HG03159 (cell line): ENCODE results near the gene KIF26B.
"Not testable (repeated sequence)": the region's sequence is repeated elsewhere in the genome, so short reads cannot be mapped to it uniquely, and the experiment has no call there.

ENCODE experiments used
- ATAC-seq: cut with Tn5 transposase; IDR thresholded peaks from one replicate; pipeline ENCODE4 v1.9.1; 2021; ENCODE audit warnings: mild to moderate bottlenecking, moderate library complexity; ENCODE audit not compliant: unreplicated experiment

Gene KIF26B

GRCh38 chr1:245345191-245345884, 190.6 kb downstream of the KIF26B start:
- ATAC-seq, result no peak

GRCh38 chr1:245348626-245349025, 193.8 kb downstream of the KIF26B start:
- no peak for ATAC-seq

GRCh38 chr1:245353411-245353810, 198.6 kb downstream of the KIF26B start:
- ATAC-seq, result no peak

- no peak for ATAC-seq
Measured at GRCh38 chr1:245353915-245354775, 199.4 kb downstream of the KIF26B start.

GRCh38 chr1:245355851-245356630, 201.3 kb downstream of the KIF26B start:
- not testable (repeated sequence) for ATAC-seq

GRCh38 chr1:245356891-245357585, 202.3 kb downstream of the KIF26B start:
- no peak for ATAC-seq

- ATAC-seq, result not testable (repeated sequence)
Measured at GRCh38 chr1:245359101-245359680, 204.4 kb downstream of the KIF26B start.

- no peak for ATAC-seq
Measured at GRCh38 chr1:245361065-245361464, 206.3 kb downstream of the KIF26B start.

- no peak for ATAC-seq
Measured at GRCh38 chr1:245361951-245362350, 207.2 kb downstream of the KIF26B start.

GRCh38 chr1:245363461-245364200, 208.8 kb downstream of the KIF26B start:
- ATAC-seq, result no peak

- no peak for ATAC-seq
Measured at GRCh38 chr1:245365095-245366020, 210.6 kb downstream of the KIF26B start.

GRCh38 chr1:245366886-245367285, 212.1 kb downstream of the KIF26B start:
- ATAC-seq, result no peak

GRCh38 chr1:245370175-245370825, 215.5 kb downstream of the KIF26B start:
- no peak for ATAC-seq

- ATAC-seq, result no peak
Measured at GRCh38 chr1:245370905-245371581, 216.3 kb downstream of the KIF26B start.

- no peak for ATAC-seq
Measured at GRCh38 chr1:245373131-245373530, 218.3 kb downstream of the KIF26B start.

- no peak for ATAC-seq
Measured at GRCh38 chr1:245375789-245376460, 221.1 kb downstream of the KIF26B start.

- no peak for ATAC-seq
Measured at GRCh38 chr1:245377854-245378253, 223.1 kb downstream of the KIF26B start.
